Measurements from ENCODE around the gene TFEB.

Gene TFEB

DNA sequence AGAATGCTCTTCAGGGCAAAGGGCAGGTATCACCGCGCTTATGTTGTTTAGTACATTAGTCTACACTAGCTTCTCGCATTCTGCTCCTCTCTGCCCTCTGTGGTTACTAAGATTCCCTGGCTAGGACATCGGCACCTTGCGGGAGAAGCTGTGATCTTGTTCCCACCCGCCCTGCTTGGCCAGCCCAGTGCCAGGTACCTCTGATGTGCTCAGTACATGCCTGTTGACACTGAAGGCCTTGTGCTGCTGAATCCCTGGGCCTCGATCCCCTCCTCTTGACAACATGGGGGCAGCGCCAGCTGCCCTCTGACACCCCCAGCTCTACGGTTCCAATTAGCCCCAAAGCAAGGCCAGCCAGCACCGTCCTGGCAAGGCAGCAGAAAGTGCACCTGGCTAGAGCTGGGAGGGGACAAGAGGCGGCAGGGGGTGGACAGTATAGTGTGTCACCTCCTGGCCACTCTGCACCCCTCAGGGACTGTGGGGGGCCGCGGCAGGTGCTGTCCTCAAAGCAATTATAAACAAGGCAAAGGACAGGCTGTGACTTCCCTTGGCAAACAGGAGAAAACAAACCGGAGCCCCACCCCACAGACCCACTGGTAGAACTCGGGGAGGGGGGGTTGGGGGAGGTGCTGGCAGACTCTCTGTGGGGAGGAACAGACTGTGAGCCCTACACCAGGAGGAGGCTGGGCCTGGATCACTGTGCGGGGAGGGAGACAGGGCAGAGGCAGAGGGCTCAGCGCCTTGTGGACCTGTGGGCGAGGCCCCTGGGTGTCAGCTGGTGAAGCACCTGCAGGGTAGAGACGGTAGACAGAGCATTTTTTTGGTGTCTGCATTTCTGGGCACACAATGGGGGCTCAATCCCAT is 7.1 kb downstream of the TFEB start:
- Histone ChIP-seq H3K4me3 (ENCODE audit: low read length) (no peak overlapping the region), H4K20me1 (ENCODE audit: control insufficient read depth, insufficient read depth, low read depth, low read length) (no peaks in the 10 kb centered on the region), H3K27ac (ENCODE audit: low read depth, low read length) (no peak overlapping the region), H3K9me3 (ENCODE audit: control insufficient read depth, insufficient read depth, low read length) (no peaks in the 10 kb centered on the region), H3F3A (ENCODE audit: control insufficient read depth, insufficient read depth) (peaks cover 8% of the 10 kb centered on the region; the same call in 1 of the 2 replicates), H3K27me3 (ENCODE audit: control insufficient read depth, low read length) (no peaks in the 10 kb centered on the region), H3K79me2 (ENCODE audit: control insufficient read depth, low read length) (peaks cover 96% of the 10 kb centered on the region), H3K4me2 (ENCODE audit: low read length) (no peak overlapping the region), H3K9me2 (replicated peaks; ENCODE audit: control insufficient read depth, low read length) (no peaks in the 10 kb centered on the region), H3K4me1 (ENCODE audit: control insufficient read depth, low read length) (peaks cover 94% of the 10 kb centered on the region), H3K36me3 (ENCODE audit: control insufficient read depth, low read length) (peaks cover 40% of the 10 kb centered on the region)
- TF ChIP-seq, protein P1, sequence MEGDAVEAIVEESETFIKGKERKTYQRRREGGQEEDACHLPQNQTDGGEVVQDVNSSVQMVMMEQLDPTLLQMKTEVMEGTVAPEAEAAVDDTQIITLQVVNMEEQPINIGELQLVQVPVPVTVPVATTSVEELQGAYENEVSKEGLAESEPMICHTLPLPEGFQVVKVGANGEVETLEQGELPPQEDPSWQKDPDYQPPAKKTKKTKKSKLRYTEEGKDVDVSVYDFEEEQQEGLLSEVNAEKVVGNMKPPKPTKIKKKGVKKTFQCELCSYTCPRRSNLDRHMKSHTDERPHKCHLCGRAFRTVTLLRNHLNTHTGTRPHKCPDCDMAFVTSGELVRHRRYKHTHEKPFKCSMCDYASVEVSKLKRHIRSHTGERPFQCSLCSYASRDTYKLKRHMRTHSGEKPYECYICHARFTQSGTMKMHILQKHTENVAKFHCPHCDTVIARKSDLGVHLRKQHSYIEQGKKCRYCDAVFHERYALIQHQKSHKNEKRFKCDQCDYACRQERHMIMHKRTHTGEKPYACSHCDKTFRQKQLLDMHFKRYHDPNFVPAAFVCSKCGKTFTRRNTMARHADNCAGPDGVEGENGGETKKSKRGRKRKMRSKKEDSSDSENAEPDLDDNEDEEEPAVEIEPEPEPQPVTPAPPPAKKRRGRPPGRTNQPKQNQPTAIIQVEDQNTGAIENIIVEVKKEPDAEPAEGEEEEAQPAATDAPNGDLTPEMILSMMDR (IDR thresholded peaks at IDR 0.05; ENCODE audit: low read depth, low read length, poor library complexity, severe bottlenecking): no peak
- TF ChIP-seq EZH2phosphoT487 (IDR thresholded peaks at IDR 0.05; ENCODE audit: borderline replicate concordance, low read length): no peak

DNA sequence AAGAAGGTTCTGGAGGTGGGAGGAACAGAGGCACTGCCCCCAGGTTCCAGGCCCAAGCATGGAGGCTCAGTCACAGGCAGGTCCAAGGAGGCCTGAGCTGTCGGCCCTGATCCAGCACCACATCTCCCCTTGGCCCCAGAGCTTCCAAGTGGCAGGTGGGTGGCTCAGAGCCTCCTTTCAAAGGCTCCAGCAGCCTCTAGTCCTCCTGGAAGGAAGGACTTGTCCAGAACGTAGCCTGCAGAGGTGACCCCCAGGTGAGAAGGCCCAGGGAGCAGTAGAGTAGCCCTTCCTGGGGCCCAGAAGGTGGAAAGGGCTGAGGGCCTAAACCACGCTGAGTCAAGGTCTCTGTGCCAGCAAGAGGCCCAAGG is 7.7 kb downstream of the TFEB start:
- Histone ChIP-seq H3K4me3 (ENCODE audit: low read length) (no peak overlapping the region), H3K4me1 (ENCODE audit: control insufficient read depth, low read length) (peaks cover 94% of the 10 kb centered on the region), H3K27ac (ENCODE audit: low read depth, low read length) (no peak overlapping the region), H3K27me3 (ENCODE audit: control insufficient read depth, low read length) (no peaks in the 10 kb centered on the region), H3K4me2 (ENCODE audit: low read length) (no peak overlapping the region), H4K20me1 (ENCODE audit: control insufficient read depth, insufficient read depth, low read depth, low read length) (peaks cover 6% of the 10 kb centered on the region), H3K9me2 (replicated peaks; ENCODE audit: control insufficient read depth, low read length) (no peaks in the 10 kb centered on the region), H3K36me3 (ENCODE audit: control insufficient read depth, low read length) (peaks cover 42% of the 10 kb centered on the region), H3K9me3 (ENCODE audit: control insufficient read depth, insufficient read depth, low read length) (no peaks in the 10 kb centered on the region), H3K79me2 (ENCODE audit: control insufficient read depth, low read length) (peaks cover 96% of the 10 kb centered on the region), H3F3A (ENCODE audit: control insufficient read depth, insufficient read depth) (peaks cover 10% of the 10 kb centered on the region; the same call in 1 of the 2 replicates)
- TF ChIP-seq EZH2phosphoT487 (IDR thresholded peaks at IDR 0.05; ENCODE audit: borderline replicate concordance, low read length): no peak
- TF ChIP-seq, protein P1 (IDR thresholded peaks at IDR 0.05; ENCODE audit: low read depth, low read length, poor library complexity, severe bottlenecking): no peak

DNA sequence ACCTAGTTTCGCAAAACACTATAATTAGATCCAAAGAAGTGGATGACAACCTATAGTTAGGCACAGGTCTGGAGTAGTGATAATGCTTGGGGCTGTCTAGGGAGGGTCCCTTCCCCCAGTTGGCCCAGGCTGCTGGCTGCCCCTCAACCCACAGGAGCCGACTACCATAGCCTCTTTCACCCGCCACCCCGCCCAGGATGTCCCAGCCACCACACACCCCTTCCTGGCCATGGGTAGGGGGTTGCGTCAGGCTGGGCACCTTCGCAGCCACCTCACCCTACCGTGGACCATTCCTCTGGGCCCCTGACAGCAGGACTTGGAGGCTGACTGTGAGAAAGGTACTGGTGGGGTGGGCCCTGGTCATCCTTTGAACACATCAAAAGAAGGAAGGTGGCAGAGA is 8.5 kb downstream of the TFEB start:
- Histone ChIP-seq H3K4me3 (ENCODE audit: low read length) (no peak overlapping the region), H3K27me3 (ENCODE audit: control insufficient read depth, low read length) (no peaks in the 10 kb centered on the region), H3K9me3 (ENCODE audit: control insufficient read depth, insufficient read depth, low read length) (no peaks in the 10 kb centered on the region), H3K36me3 (ENCODE audit: control insufficient read depth, low read length) (peaks cover 40% of the 10 kb centered on the region), H4K20me1 (ENCODE audit: control insufficient read depth, insufficient read depth, low read depth, low read length) (peaks cover 10% of the 10 kb centered on the region), H3K4me2 (ENCODE audit: low read length) (no peak overlapping the region), H3K27ac (ENCODE audit: low read depth, low read length) (no peak overlapping the region), H3K9me2 (replicated peaks; ENCODE audit: control insufficient read depth, low read length) (no peaks in the 10 kb centered on the region), H3F3A (ENCODE audit: control insufficient read depth, insufficient read depth) (peaks cover 10% of the 10 kb centered on the region; the same call in 1 of the 2 replicates), H3K79me2 (ENCODE audit: control insufficient read depth, low read length) (peaks cover 96% of the 10 kb centered on the region), H3K4me1 (ENCODE audit: control insufficient read depth, low read length) (peaks cover 94% of the 10 kb centered on the region)
- no peak for TF ChIP-seq EZH2phosphoT487 (IDR thresholded peaks at IDR 0.05; ENCODE audit: borderline replicate concordance, low read length)
- TF ChIP-seq, protein P1 (IDR thresholded peaks at IDR 0.05; ENCODE audit: low read depth, low read length, poor library complexity, severe bottlenecking): no peak

Measured in DOHH2 (cell line).